Neuron (in vitro differentiated cells): ENCODE data around the gene TRIO.
A peak's percentile ranks its signal among the peaks of the same experiment; 100 is the strongest.

Experiments used
- H2AFZ ChIP-seq: one replicate; pipeline ENCODE4 v1.6.1; 2013; ENCODE audit warnings: low read depth, mild to moderate bottlenecking, inconsistent platforms, low read length, moderate library complexity
- H3K27me3 ChIP-seq: one replicate; pipeline ENCODE4 v1.6.1; 2013; ENCODE audit warnings: low read length; ENCODE audit not compliant: insufficient read depth
- H3K36me3 ChIP-seq: one replicate; pipeline ENCODE4 v1.6.1; 2013; ENCODE audit warnings: low read length; ENCODE audit not compliant: insufficient read depth
- H3K4me1 ChIP-seq: one replicate; pipeline ENCODE4 v1.6.1; 2013; ENCODE audit warnings: low read length; ENCODE audit not compliant: insufficient read depth
- H3K4me3 ChIP-seq: 2 replicates; pipeline ENCODE4 v1.5.1; 2013; ENCODE audit warnings: mild to moderate bottlenecking, low read length, moderate library complexity
- H3K9me3 ChIP-seq: one replicate; pipeline ENCODE4 v1.6.1; 2013; ENCODE audit warnings: low read length

TRIO gene

DNA sequence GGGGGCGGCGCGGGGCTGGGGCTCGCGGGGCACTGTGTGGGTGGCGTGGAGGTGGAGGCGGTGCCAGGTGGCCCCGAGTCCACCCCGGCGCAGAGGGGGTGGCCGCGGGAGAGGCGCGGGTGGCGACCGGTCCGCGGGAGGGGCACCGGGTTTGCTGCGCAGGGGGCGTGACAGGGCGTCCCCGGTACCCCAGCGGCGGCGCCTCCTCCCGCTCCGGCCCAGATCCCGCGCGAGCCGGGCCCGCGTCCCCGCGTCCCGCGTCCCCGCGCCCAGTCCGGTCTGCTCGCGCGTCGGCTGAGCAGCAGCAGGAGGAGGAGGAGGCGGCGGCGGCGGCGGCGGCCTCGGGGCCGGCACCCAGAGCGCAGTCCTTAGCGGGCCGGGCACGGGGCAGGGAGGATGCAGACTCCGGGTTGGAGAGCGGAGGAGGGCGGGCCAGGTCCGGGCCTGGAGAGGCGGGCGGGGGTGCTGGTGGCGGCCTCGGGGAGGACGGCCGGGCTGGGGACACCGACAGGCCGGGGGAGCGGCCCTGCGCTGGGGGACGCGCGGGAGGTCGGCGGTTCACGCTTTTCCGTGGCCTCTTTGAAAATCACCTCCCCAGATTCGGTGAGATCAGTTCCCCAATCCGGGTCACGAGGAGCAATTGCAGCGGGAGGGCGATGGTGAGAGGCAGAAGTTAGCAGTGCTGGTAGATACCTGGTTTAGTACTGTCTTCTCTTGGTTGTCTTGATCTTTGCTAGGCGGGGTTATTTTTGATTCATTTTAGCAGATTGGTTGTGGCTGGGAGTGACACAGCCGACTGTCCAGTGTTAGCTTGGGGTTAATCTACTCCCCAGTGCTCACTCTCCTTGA is 1.7 kb downstream of the TRIO start:
- H3K9me3 ChIP-seq: no peaks in the 10 kb centered on the region
- no peaks in the 10 kb centered on the region for H3K36me3 ChIP-seq
- peaks cover 37% of the 10 kb centered on the region for H3K4me1 ChIP-seq
- H3K27me3 ChIP-seq: no peaks in the 10 kb centered on the region
- H3K4me3 ChIP-seq: peak overlapping the region; percentile 98
- H2AFZ ChIP-seq: no peak overlapping the region

DNA sequence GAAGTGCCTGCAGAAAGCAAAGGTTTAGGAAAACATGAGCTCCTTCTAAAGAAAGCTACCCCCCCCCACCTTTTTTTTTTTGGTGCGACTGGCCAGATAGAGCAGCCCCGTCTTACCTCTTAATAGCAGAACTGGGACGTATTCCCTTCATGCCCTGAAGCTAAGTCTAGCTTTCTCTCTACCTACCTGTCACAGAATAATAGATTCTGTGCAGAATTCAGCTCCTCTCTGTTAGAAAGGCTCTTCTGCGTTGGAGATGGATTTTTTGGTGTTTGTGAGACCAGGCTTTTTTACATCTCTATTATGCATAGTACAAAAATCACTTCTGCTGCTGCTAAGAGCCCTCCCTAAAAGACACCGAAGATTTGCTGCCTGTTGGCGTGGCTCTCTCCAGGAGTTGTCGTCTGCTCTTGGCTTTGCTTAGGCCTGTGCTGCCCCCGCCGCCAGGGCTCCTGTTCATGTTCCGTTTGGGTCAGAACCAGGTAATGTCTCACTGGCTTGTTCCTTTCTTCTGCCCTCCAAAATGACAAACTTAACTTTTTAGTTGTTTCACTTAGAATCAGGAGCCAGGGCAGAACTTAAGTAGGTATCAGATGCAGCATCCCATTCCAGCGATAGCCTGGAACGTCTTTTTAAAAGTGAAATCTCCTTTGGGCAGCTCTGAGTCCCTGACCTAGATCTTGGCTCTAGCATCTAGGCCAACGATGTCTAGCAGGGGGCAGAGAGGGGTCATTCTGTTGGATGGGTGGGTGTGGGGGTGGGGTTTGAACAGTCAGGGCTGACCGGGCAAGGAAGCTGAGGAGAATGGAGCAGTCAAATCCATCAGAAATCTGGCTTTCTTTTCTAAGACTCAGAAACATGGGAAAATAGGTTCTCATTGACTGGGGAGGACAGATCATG is 2.5 kb downstream of the TRIO start:
- Histone ChIP-seq H3K4me1 (peaks cover 41% of the 10 kb centered on the region), H3K4me3 (peak overlapping the region; percentile 98), H3K9me3 (no peaks in the 10 kb centered on the region), H2AFZ (no peak overlapping the region), H3K27me3 (no peaks in the 10 kb centered on the region), H3K36me3 (no peaks in the 10 kb centered on the region)

DNA sequence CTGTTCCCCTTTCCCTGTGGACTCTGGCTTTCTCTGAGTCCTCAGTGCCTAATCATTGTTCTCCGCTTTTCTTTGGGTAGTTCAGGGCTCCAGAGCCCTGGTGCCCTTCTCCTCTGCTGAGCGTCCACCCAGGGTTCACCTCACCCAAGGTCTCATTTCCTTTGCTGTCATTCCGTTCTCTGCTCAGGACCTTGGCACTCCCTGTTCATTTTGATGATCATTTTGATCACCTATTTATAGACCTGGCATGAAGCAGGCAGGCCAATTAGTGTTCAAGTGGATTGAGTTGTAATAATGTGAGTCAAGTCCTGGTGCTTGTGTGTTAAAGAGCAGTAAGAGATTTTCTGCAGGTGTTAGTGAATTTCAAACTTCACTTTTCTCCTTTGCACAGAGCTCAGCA is 3.6 kb downstream of the TRIO start:
- H3K4me3 ChIP-seq: no peak overlapping the region
- H3K4me1 ChIP-seq: peaks cover 41% of the 10 kb centered on the region
- H3K36me3 ChIP-seq: no peaks in the 10 kb centered on the region
- no peak overlapping the region for H2AFZ ChIP-seq
- H3K27me3 ChIP-seq: no peaks in the 10 kb centered on the region
- H3K9me3 ChIP-seq: no peaks in the 10 kb centered on the region

DNA sequence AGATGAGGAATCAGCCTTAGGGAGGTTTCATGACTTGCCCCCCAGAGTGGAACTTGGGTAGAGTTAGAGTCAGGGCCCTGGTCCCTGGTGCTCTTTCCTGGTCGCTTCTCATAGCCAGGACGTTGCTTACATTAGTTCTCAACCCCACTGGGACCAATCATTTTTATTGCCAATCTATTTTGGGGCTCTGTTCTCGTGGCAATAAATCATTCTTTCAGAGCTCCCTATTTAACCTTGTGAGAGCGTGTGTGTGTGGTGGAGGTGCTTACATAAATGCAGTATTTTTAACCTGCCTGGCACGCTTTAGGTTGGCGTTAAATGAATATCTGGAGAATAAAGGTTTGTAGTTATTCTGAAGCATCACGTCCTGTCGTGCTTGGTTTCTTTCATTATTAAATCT is 4.1 kb downstream of the TRIO start:
- Histone ChIP-seq H3K9me3 (no peaks in the 10 kb centered on the region), H3K4me1 (peaks cover 41% of the 10 kb centered on the region), H2AFZ (no peak overlapping the region), H3K4me3 (no peak overlapping the region), H3K27me3 (no peaks in the 10 kb centered on the region), H3K36me3 (no peaks in the 10 kb centered on the region)

DNA sequence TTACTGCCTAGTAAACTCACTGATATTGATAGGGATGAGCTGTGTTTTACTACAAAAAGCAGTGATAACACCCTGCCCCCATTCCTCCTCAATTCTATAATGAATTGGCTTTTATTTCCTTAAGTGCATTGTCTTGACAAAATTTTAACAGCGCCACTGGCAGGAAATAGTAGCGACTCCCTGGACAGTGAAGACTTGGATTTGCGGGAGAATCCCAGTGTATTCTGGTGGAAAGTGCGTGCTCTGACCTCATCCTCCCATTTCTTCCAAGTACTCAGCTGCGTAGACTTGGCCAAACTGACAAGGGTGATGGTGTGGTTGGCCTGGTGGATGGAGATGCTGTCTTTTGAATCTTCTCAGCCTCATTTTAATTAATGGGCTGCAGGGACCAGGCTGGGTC is 5.3 kb downstream of the TRIO start:
- no peak overlapping the region for H2AFZ ChIP-seq
- H3K27me3 ChIP-seq: no peaks in the 10 kb centered on the region
- no peak overlapping the region for H3K4me3 ChIP-seq
- peaks cover 48% of the 10 kb centered on the region for H3K4me1 ChIP-seq
- H3K36me3 ChIP-seq: no peaks in the 10 kb centered on the region
- H3K9me3 ChIP-seq: no peaks in the 10 kb centered on the region

DNA sequence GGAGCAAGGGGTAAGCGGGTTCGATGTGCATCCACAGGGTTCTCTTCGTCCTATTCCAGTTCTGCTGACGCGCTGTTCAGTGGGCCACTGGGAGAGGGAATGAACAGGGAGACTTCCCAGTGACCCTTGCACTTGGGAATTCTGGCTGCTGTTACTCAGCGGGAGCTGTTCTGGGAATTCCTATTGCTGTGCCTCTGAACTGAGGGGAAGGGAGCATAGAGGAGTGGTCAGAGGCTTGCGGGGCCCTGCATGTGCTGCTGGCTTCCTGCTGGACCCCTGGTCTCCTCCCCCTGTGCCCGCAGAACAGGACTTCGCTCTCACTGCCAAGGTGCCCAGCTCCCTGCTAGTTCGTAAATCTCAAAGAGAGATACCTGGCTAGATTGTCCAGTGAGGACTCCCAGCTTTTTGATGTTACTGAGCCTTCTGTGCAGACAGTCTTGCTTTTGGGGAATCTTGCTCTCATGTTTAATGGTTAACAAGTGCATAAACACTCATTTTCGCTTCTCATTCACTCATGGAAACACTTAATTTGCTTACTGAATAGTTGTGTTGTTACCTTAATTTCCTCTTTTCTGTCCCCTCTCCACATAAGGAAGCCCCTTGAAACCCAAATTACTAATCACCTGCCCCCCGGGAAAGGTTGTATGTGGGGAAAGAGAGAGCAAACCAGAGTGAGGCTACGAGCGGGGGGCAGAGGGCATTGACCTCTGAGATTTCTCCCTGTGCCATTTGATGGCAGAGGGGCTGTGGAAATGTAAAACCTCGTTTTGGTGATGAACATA is 5.9 kb downstream of the TRIO start:
- Histone ChIP-seq H3K4me1 (peaks cover 54% of the 10 kb centered on the region), H3K36me3 (no peaks in the 10 kb centered on the region), H3K27me3 (no peaks in the 10 kb centered on the region), H3K4me3 (no peak overlapping the region), H3K9me3 (no peaks in the 10 kb centered on the region), H2AFZ (no peak overlapping the region)

DNA sequence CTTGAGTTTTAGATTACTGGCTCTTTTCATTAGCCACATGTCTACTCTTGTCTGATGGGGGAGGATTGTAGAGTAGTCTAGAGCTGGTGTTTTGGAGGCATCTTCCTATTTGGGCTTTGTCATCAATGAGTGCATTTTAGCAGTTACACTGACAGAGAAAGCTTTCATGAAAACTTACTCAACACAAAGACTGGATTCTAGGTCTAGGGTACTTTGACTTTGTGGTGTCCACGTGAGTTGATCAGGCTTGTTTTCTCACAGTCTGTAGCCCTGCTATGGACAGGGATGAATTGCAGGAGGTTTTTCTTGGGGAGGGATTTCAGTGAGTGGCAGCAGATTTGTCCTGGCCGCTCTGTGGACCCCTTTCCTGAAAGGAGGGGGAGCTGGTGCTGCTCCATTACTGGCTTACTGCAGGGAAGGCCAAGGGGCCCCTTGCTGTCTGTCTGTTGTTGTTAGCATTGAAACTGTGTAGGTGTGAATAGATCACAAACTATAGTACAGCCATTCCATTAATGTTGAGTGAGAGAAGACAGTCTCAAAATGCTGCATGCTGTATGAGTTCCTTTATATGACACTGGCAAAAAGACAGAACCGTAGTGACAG is 6.6 kb downstream of the TRIO start:
- Histone ChIP-seq H3K36me3 (no peaks in the 10 kb centered on the region), H3K27me3 (no peaks in the 10 kb centered on the region), H3K4me1 (peaks cover 58% of the 10 kb centered on the region), H3K9me3 (no peaks in the 10 kb centered on the region), H2AFZ (no peak overlapping the region), H3K4me3 (no peak overlapping the region)

DNA sequence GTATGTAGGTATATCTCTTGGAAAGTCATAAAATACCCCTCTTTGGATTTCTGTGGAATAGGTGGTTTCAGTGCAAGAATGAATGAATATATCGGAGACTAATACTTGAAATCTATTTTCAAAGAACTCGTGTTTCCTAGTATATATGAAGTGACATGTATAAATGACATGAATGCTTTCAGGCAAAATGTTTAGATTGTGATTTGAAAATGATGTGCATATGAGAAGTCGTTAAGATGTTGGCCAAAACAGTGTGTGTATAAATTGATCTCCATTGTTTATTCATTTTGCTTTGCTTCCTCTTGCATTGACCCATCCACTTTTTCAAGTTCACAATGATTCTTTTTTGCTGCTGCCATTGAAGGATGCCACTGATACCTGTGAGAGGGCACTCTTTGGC is 8.3 kb downstream of the TRIO start:
- Histone ChIP-seq H3K4me3 (no peak overlapping the region), H3K36me3 (no peaks in the 10 kb centered on the region), H3K9me3 (no peaks in the 10 kb centered on the region), H3K4me1 (peaks cover 52% of the 10 kb centered on the region), H3K27me3 (no peaks in the 10 kb centered on the region), H2AFZ (no peak overlapping the region)

DNA sequence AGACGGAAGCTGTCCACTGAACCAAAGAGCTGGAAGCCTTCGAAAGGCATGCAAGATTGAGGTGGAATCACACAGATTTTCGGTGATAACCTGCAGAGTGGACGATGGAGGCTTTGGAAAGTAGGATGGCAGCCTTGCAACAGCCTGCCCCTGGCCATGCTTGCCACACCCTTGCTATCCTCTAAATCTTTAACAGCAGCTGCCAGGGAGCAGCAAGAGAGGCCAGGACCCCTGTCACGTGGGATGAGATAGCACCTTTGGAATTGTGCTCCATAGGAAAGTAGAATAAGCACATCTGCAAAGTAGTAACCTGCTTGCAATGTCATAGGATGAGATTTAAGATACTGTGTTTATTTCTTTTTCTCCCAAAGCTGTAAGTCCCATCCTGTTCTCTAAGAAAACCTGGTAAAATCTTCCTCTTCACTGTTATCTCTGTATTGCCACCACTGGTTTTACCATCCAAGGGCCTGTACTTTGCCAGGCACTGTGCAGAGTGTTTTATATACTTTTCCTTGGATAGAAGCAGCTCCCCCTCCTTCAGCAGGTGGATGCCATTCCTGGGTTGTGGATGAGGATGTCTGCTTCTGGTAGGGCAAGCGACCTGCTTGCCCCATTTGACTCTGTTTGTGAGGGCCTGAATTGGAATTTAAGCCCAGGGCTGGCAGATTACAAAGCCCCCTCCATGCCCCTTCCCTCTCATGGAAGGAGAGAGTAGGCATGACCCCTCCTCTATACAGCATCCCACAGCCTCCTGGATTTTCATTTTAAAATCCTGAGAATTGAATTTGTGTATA is 10.1 kb downstream of the TRIO start:
- Histone ChIP-seq H3K9me3 (no peaks in the 10 kb centered on the region), H3K4me1 (peaks cover 56% of the 10 kb centered on the region), H3K4me3 (no peak overlapping the region), H3K36me3 (no peaks in the 10 kb centered on the region), H2AFZ (no peak overlapping the region), H3K27me3 (no peaks in the 10 kb centered on the region)

DNA sequence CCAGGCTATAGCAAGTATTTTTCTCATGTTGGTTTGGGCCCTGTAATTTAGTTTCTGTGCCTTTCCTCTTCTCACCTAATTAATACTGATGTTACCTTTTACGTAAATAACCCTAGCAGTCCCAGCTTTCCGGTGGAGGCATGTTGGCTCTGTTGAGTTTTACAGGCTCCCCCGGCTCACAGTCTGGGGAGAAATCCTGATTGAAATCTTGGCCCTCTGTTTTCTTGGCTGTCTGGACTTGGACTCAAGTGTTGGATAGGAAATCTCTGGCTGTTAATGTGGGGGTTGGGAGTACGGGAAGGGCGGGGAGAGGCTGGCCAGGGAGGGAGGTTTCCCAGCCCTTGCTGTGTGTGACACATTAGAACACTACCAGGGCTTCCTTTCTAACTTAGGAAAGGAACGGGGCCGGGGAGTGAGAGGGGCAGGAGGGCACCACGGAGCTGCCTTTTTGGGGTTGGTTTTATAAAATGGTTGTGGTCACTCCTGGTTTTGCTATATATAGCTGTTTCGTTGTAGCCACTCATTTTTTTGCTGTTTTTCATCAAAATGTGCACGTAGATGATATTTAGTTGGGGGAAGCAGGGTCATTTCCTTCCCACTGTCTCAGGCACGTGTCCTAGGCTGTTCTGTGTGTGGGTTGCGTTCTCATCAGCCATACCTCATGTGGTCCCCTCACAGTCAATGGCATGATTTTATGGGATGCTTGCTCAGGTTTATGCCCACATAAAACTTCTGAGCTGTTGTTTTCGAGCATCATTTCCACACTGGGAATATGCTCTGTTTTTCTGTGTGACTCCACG is 11.0 kb downstream of the TRIO start:
- no peak overlapping the region for H2AFZ ChIP-seq
- H3K4me3 ChIP-seq: no peak overlapping the region
- H3K27me3 ChIP-seq: no peaks in the 10 kb centered on the region
- peaks cover 47% of the 10 kb centered on the region for H3K4me1 ChIP-seq
- no peaks in the 10 kb centered on the region for H3K9me3 ChIP-seq
- no peaks in the 10 kb centered on the region for H3K36me3 ChIP-seq

DNA sequence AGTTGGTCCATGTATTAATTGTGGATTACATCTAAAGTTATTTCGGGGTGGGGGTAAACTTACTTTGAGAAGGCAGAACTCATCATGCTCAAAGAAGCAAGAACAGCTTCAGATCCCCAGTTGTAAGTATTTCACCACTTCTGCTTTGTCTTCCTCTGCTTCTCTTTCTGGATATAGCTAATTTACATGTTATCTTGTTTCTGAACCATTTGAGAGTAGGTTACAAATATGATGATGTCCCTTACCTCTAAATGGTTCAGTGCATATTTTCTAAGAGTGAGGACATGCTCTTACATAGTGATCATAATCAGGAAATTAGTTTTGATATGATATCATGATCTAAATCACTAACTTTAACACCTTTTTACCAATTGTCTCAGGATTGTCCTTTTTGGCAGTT is 11.9 kb downstream of the TRIO start:
- no peak overlapping the region for H2AFZ ChIP-seq
- no peaks in the 10 kb centered on the region for H3K36me3 ChIP-seq
- H3K4me1 ChIP-seq: peaks cover 43% of the 10 kb centered on the region
- no peak overlapping the region for H3K4me3 ChIP-seq
- no peaks in the 10 kb centered on the region for H3K27me3 ChIP-seq
- no peaks in the 10 kb centered on the region for H3K9me3 ChIP-seq
